HG03095 (cell line): Measurements from ENCODE around the gene MED27.

Experiments
- ATAC-seq: cut with Tn5 transposase; IDR thresholded peaks from one replicate; pipeline ENCODE4 v1.9.1; 2021; ENCODE audit warnings: moderate library complexity; ENCODE audit not compliant: unreplicated experiment

Gene MED27

GRCh38 chr9:131840751-131841702, 238.6 kb downstream of the MED27 start:
- ATAC-seq, result no peak

- no peak for ATAC-seq
Observed at GRCh38 chr9:131840220-131840619, 239.4 kb downstream of the MED27 start.

- ATAC-seq, result no peak
Observed at GRCh38 chr9:131839281-131840084, 240.2 kb downstream of the MED27 start.

- no peak for ATAC-seq
Observed at GRCh38 chr9:131838530-131839280, 241.0 kb downstream of the MED27 start.

- no peak for ATAC-seq
Observed at GRCh38 chr9:131837836-131838235, 241.8 kb downstream of the MED27 start.

- no peak for ATAC-seq
Observed at GRCh38 chr9:131837316-131837715, 242.4 kb downstream of the MED27 start.

- ATAC-seq, result no peak
Observed at GRCh38 chr9:131836607-131837315, 242.9 kb downstream of the MED27 start.

GRCh38 chr9:131836021-131836420, 243.6 kb downstream of the MED27 start:
- no peak for ATAC-seq

- no peak for ATAC-seq
Observed at GRCh38 chr9:131835151-131835910, 244.3 kb downstream of the MED27 start.

- no peak for ATAC-seq
Observed at GRCh38 chr9:131834721-131835120, 244.9 kb downstream of the MED27 start.

GRCh38 chr9:131833906-131834305, 245.8 kb downstream of the MED27 start:
- no peak for ATAC-seq

GRCh38 chr9:131833083-131833482, 246.6 kb downstream of the MED27 start:
- no peak for ATAC-seq

- no peak for ATAC-seq
Observed at GRCh38 chr9:131831380-131832165, 248.1 kb downstream of the MED27 start.

- ATAC-seq, result no peak
Observed at GRCh38 chr9:131827821-131828369, 251.8 kb downstream of the MED27 start.

- no peak for ATAC-seq
Observed at GRCh38 chr9:131826966-131827525, 252.6 kb downstream of the MED27 start.

- no peak for ATAC-seq
Observed at GRCh38 chr9:131826053-131826452, 253.6 kb downstream of the MED27 start.

GRCh38 chr9:131824953-131825495, 254.6 kb downstream of the MED27 start:
- ATAC-seq, result no peak

GRCh38 chr9:131824155-131824594, 255.5 kb downstream of the MED27 start:
- no peak for ATAC-seq
